Nephron (organoid): Measurements from ENCODE around the gene SESN1.
"Not testable (repeated sequence)": the region's sequence is repeated elsewhere in the genome, so short reads cannot be mapped to it uniquely, and the experiment has no call there.

Source experiments
- H3K27ac Mint-ChIP-seq, 3 experiments: 2 replicates each; pipeline ENCODE4 v1.8.0; 2020; ENCODE audit warnings: mixed read lengths in 3 of 3, mild to moderate bottlenecking in 2 of 3, moderate library complexity in 1 of 3
- H3K27me3 Mint-ChIP-seq: 2 replicates; pipeline ENCODE4 v1.8.0; 2021; ENCODE audit warnings: low read depth, mild to moderate bottlenecking, moderate library complexity, mixed read lengths
- H3K36me3 Mint-ChIP-seq: 2 replicates; pipeline ENCODE4 v1.8.0; 2020; ENCODE audit warnings: low read depth, mixed read lengths
- H3K4me1 Mint-ChIP-seq: 2 replicates; pipeline ENCODE4 v1.8.0; 2020; ENCODE audit warnings: mixed read lengths
- H3K4me3 Mint-ChIP-seq, 3 experiments: 2 replicates each; pipeline ENCODE4 v1.8.0; 2020; ENCODE audit warnings: mild to moderate bottlenecking in 3 of 3, mixed read lengths in 3 of 3, moderate library complexity in 2 of 3
- H3K9me3 Mint-ChIP-seq: 2 replicates; pipeline ENCODE4 v1.8.0; 2020; ENCODE audit warnings: mixed read lengths
- CTCF ChIP-seq, 3 experiments: fragments of 200-600 bp; sonication (generic); IDR thresholded peaks; one replicate each; pipeline ENCODE4 v1.5.0; 2021; ENCODE audit warnings: antibody characterized with exemption in 3 of 3; ENCODE audit not compliant: unreplicated experiment in 3 of 3

Gene SESN1

GRCh38 chr6:108988296-108988695 lies 106.3 kb downstream of the SESN1 start:
- Mint-ChIP-seq H3K9me3 (peaks cover under 1% of the 10 kb centered on the region), H3K4me3 (no peak overlapping the region), H3K4me1 (no peaks in the 10 kb centered on the region), H3K27ac (peak overlapping the region in 1 of 3 experiments; percentile 69), H3K36me3 (peaks cover 53% of the 10 kb centered on the region), H3K27me3 (no peaks in the 10 kb centered on the region)
- TF ChIP-seq CTCF (IDR thresholded peaks at IDR 0.05; ENCODE audit: unreplicated experiment in 3 of 3) = no peak

- H3K4me1 Mint-ChIP-seq = no peaks in the 10 kb centered on the region
- H3K27ac Mint-ChIP-seq = no peak overlapping the region
- no peaks in the 10 kb centered on the region for H3K27me3 Mint-ChIP-seq
- H3K36me3 Mint-ChIP-seq = peaks cover 55% of the 10 kb centered on the region
- H3K4me3 Mint-ChIP-seq = no peak overlapping the region
- peaks cover 7% of the 10 kb centered on the region for H3K9me3 Mint-ChIP-seq
- TF ChIP-seq CTCF (IDR thresholded peaks at IDR 0.05; ENCODE audit: unreplicated experiment in 3 of 3) = no peak
Measured at GRCh38 chr6:108987156-108987555, 107.5 kb downstream of the SESN1 start.

- Mint-ChIP-seq H3K4me3 (no peak overlapping the region), H3K4me1 (no peaks in the 10 kb centered on the region), H3K9me3 (peaks cover 12% of the 10 kb centered on the region), H3K27me3 (no peaks in the 10 kb centered on the region), H3K36me3 (peaks cover 48% of the 10 kb centered on the region), H3K27ac (no peak overlapping the region)
- TF ChIP-seq CTCF (IDR thresholded peaks at IDR 0.05; ENCODE audit: unreplicated experiment in 3 of 3) = no peak
Measured at GRCh38 chr6:108985301-108985700, 109.3 kb downstream of the SESN1 start.

- Mint-ChIP-seq H3K27me3 (no peaks in the 10 kb centered on the region), H3K9me3 (peaks cover 30% of the 10 kb centered on the region), H3K27ac (no peak overlapping the region), H3K36me3 (peaks cover 55% of the 10 kb centered on the region), H3K4me3 (no peak overlapping the region), H3K4me1 (no peaks in the 10 kb centered on the region)
- TF ChIP-seq CTCF (IDR thresholded peaks at IDR 0.05; ENCODE audit: unreplicated experiment in 3 of 3) = no peak
Measured at GRCh38 chr6:108983151-108983550, 111.5 kb downstream of the SESN1 start.

GRCh38 chr6:108982154-108983113 lies 112.2 kb downstream of the SESN1 start:
- no peak for TF ChIP-seq CTCF (IDR thresholded peaks at IDR 0.05; ENCODE audit: unreplicated experiment in 3 of 3)
- H3K4me3 Mint-ChIP-seq = no peak overlapping the region
- peaks cover 37% of the 10 kb centered on the region for H3K9me3 Mint-ChIP-seq
- peaks cover 58% of the 10 kb centered on the region for H3K36me3 Mint-ChIP-seq
- H3K27ac Mint-ChIP-seq = no peak overlapping the region
- H3K27me3 Mint-ChIP-seq = no peaks in the 10 kb centered on the region
- no peaks in the 10 kb centered on the region for H3K4me1 Mint-ChIP-seq

GRCh38 chr6:108978638-108979037 lies 116.0 kb downstream of the SESN1 start:
- not testable (repeated sequence) for H3K27ac Mint-ChIP-seq, H3K4me1 Mint-ChIP-seq
- H3K36me3 Mint-ChIP-seq = peaks cover 58% of the 10 kb centered on the region

More at GRCh38 chr6:108978638-108979037, 116.0 kb downstream of the SESN1 start:
- not testable (repeated sequence) for H3K27me3 Mint-ChIP-seq, H3K4me3 Mint-ChIP-seq
- H3K9me3 Mint-ChIP-seq = peaks cover 58% of the 10 kb centered on the region
